Motor neuron (in vitro differentiated cells): ENCODE results near the gene SNX24. TPM values are rescaled to one million over a fixed set of nuclear protein-coding genes. Genes with fewer than 3 reads are reported as not detected.
A peak's percentile ranks its signal among the peaks of the same experiment; 100 is the strongest.

Experiments used
- ATAC-seq, 8 experiments: fragments of 200-7000 bp; cut with Tn5 transposase; replicated peaks in 6 of 8; 2 replicates each; pipeline ENCODE4 v1.8.0; 2021; ENCODE audit warnings: mild to moderate bottlenecking in 8 of 8, moderate library complexity in 8 of 8
- H3K27ac ChIP-seq, 2 donors: fragments of 250-450 bp; sonication (Bioruptor Pico); 2 replicates each; pipeline ENCODE4 v1.9.0; 2021; ENCODE audit warnings: antibody characterized with exemption in 2 of 2, mild to moderate bottlenecking in 2 of 2, moderate library complexity in 1 of 2
- H3K4me1 ChIP-seq, 2 donors: fragments of 250-450 bp; sonication (Bioruptor Pico); replicated peaks in 1 of 2; 2 replicates each; pipeline ENCODE4 v1.6.1; 2021; ENCODE audit warnings: antibody characterized with exemption in 2 of 2, mild to moderate bottlenecking in 2 of 2, moderate library complexity in 1 of 2
- H3K4me3 ChIP-seq, 5 donors: fragments of 250-450 bp; sonication (Bioruptor Pico); 2 replicates each; pipeline ENCODE4 v1.9.0; 2021; ENCODE audit warnings: antibody characterized with exemption in 5 of 5, mild to moderate bottlenecking in 5 of 5, moderate library complexity in 4 of 5
- WGBS, 10 experiments: fragments of 450-650 bp; shearing (Covaris generic); methylation state at CpG; one replicate each; pipeline ENCODE4 v1.0.0; 2022; 5-methylcytosine and 5-hydroxymethylcytosine counted together
- in situ Hi-C, 9 experiments: fragments of 400-800 bp; cut with MboI; loops; one replicate each; pipeline ENCODE4 v1.15.0; 2021; ENCODE audit warnings: low sequenced_read_pairs in 9 of 9, low pct_unique_long_range_greater_than_20kb in 2 of 9; ENCODE audit not compliant: unreplicated experiment in 9 of 9
- total RNA-seq, 8 experiments: library from RNA; unstranded; fragments of 300-600 nt; gene quantifications; 2 replicates each; pipeline versions ENCODE4 v1.2.3 to v1.2.4, GENCODE V29; 2022

SNX24 gene
- total RNA-seq, 8 experiments from 2014 or later, result 5.9 to 32.2 (median 14.9) TPM

DNA sequence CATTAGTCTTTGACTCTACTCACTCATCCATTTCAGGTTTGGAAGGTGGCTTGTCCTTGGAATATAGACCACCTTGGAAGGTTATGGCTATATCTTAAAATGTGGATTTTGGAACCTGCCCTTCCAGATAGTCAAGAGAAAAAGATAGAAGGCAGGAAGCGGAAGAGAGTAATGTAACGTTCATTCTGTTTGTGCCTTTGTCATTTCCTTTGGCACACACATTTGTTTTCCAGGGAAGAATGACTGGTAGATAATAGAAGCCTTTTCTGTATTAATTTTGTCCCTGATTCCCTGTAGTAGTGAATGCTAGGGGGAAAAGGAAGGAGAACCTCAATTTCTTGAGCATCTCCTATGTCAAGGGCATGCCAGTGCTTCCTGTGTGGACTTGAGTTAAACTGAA is 136.4 kb downstream of the SNX24 start:
- 67 to 100% (median 86%) methylated on average over 1 to 2 of the region's 2 CpGs; no CpG with 5 or more reads in 2 of the 10 experiments for WGBS, 10 experiments
- H3K27ac ChIP-seq, result no peak overlapping the region
- no peak overlapping the region for H3K4me3 ChIP-seq
- in situ Hi-C loops, result no loop called here
- ATAC-seq, result no peak
- peaks cover 5 to 11% of the 10 kb centered on the region in 2 donors for H3K4me1 ChIP-seq

DNA sequence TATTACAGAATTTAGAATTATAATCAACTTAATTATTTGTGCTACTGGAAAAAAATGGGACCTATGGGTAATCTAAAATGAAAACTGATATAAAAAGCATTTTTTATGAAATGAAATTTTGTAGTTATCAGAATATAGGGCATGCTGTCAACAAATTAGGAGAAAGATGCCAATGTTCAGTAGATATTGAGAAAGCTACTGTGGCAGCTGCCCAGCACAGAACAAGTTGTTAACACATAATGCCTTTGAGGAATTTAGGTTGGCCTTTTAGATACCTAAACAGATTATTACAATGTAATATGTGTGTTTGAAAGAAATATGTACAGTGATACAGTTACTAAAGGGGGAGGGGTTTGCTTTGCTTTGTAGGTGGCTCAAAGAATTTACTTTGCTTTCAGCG is 137.0 kb downstream of the SNX24 start:
- 0% methylated on average over 1 of the region's 1 CpG; no CpG with 5 or more reads in 2 of the 10 experiments for WGBS, 10 experiments
- H3K27ac ChIP-seq, result no peak overlapping the region
- no peak for ATAC-seq
- peaks cover 3 to 7% of the 10 kb centered on the region in 2 donors for H3K4me1 ChIP-seq
- in situ Hi-C loops, result no loop called here
- no peak overlapping the region for H3K4me3 ChIP-seq

DNA sequence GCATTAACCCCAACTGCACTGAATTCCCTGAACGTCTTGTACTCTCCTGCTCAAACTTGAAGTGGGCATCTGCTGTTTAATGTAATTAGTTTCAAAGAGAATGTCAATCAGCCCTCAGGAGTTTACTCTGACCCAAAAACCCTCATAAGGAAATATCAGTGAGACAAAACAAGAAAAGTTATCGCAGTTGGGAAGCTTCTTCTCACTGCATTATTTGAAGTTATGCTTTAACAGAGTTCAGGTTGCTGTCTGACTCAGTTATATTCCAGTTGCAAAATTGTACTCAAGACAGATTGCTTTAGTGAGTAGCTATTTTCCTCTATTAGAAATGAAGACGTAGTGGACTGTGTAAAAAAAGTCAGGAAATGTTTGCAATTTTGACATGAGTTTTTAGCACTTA is 139.0 kb downstream of the SNX24 start:
- in situ Hi-C loops, result no loop called here
- H3K4me1 ChIP-seq, result peaks cover 0 to 1% of the 10 kb centered on the region in 2 donors
- H3K27ac ChIP-seq, result no peak overlapping the region
- no peak for ATAC-seq
- WGBS, 10 experiments, result 88 to 100% (median 95%) methylated on average over 1 to 3 of the region's 3 CpGs; no CpG with 5 or more reads in 2 of the 10 experiments
- no peak overlapping the region for H3K4me3 ChIP-seq

DNA sequence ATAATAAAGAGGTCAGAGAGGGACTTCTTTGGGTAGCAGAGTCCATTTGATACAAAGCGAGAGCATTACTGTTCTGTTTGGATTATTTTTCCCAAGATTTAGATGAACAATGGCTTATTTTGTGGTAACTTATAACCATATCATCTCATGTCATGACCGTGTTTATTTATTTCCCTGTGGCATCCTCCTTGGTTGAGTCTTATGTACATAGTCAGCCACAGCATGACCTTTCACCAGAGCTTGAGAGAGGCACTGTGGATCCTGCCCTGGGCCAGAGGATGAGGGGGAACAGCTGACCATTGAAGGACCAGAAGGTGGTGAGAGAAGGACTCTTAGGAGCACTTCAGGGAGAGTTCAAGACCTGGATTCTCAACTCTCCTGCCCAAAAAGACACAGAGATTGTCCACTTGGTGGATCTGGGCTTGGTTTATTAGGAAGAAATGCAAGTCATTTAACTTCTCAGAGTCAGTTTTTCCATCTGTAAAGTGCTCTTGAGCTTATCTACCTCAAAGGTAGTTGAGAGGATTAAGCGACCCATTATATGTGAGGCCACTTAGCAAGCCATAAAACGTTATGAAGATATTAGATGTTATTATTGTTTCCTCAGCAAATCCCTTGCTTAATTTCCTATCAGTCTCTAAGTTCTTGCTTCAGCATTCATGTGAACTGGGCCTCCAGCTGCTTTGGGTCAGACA is 139.7 kb downstream of the SNX24 start:
- no peaks in the 10 kb centered on the region for H3K4me1 ChIP-seq
- H3K27ac ChIP-seq, result no peak overlapping the region
- in situ Hi-C loops, result no loop called here
- no peak overlapping the region for H3K4me3 ChIP-seq
- no peak for ATAC-seq
- 83 to 100% (median 94%) methylated on average over 2 to 4 of the region's 4 CpGs for WGBS, 10 experiments

DNA sequence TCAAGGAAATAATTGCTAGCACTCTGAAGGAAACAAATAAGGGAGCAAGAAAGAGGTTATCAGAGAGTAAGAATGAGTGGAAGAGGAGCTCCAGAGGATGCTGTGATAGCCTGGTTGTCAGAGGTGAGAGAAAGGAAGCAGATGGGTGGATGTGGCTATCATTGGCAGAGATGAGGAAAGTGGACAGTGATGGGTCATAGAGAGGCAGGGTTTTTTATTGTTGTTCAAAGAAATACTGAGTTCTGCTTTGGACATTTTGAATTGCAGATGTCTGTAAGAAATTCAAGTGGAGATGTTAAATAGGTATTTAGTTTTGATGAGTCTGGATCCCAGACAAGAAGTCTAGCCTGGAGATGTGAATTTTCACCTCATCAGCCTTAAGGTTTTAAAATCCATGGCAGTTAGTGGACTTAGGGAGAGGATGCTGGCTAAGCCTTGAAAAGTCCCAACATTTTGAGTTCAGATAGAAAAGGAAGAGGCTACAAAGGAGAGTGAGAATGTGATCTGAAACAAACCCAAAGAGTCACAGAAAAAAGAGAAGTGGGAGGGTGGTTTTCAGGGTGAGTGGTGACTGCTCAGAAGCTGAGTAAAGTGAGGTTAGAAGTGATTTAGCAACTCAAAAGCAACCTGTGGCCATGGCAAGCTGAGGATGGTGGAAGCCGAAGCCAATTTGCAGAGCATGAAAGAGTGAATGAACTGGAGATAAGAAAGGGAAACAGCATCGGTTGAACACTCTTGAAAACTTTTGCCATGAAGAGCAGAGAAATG is 140.7 kb downstream of the SNX24 start:
- peak in 2 of 8 experiments; percentile 23 to 38 for ATAC-seq
- in situ Hi-C loops, result no loop called here
- H3K27ac ChIP-seq, result no peak overlapping the region
- H3K4me3 ChIP-seq, result no peak overlapping the region
- 80 to 100% (median 100%) methylated on average over 1 to 2 of the region's 2 CpGs; no CpG with 5 or more reads in 2 of the 10 experiments for WGBS, 10 experiments
- H3K4me1 ChIP-seq, result no peaks in the 10 kb centered on the region

DNA sequence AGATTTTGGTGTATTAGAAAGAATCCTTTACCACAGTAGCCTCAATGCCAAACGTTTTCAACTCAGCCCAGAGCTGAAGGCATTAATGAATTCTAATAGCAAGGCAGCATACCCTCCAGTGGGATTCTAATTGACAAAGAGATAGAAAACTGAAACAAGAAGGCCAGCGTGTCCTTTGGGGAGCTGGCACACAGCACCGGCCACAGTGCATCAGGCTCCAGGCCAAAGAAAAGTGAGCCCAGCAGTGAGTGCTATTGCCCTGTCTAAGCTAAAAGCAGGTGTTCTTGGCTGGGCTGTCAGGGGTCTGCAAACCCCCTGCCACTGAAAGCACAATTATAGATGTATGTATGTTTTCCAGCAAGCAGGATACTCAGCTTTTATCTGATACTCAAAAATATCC is 150.7 kb downstream of the SNX24 start:
- in situ Hi-C loops, result no loop called here
- 52 to 100% (median 80%) methylated on average over 1 to 3 of the region's 3 CpGs; no CpG with 5 or more reads in 1 of the 10 experiments for WGBS, 10 experiments
- H3K4me1 ChIP-seq, result peaks cover 0 to 15% of the 10 kb centered on the region in 2 donors
- ATAC-seq, result no peak
- H3K4me3 ChIP-seq, result no peak overlapping the region
- no peak overlapping the region for H3K27ac ChIP-seq

DNA sequence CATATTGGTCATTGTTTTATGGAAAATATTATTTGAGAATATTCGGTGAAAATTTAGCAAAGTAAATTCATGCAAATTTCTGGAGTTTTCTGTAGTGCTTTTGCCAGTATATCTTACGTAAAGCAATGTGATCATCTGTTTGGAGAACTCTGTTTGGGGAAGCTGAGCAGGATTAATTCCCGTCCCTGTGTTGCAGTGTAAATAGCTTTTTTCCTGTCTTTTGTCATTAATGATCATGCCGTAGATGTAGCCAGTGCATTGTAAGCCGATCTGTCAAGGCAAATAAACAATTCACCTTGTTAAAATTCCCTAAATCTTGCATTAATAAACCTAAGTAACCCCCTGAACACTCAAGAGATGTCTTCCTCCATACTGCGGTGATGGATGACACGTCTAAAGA is 151.9 kb downstream of the SNX24 start:
- H3K4me3 ChIP-seq, result no peak overlapping the region
- no peak overlapping the region for H3K27ac ChIP-seq
- ATAC-seq, result peak in 2 of 8 experiments; percentile 44 to 59
- H3K4me1 ChIP-seq, result peaks cover 0 to 21% of the 10 kb centered on the region in 2 donors
- in situ Hi-C loops, result no loop called here
- WGBS, 10 experiments, result 44 to 89% (median 54%) methylated on average over 2 to 7 of the region's 7 CpGs; no CpG with 5 or more reads in 2 of the 10 experiments

DNA sequence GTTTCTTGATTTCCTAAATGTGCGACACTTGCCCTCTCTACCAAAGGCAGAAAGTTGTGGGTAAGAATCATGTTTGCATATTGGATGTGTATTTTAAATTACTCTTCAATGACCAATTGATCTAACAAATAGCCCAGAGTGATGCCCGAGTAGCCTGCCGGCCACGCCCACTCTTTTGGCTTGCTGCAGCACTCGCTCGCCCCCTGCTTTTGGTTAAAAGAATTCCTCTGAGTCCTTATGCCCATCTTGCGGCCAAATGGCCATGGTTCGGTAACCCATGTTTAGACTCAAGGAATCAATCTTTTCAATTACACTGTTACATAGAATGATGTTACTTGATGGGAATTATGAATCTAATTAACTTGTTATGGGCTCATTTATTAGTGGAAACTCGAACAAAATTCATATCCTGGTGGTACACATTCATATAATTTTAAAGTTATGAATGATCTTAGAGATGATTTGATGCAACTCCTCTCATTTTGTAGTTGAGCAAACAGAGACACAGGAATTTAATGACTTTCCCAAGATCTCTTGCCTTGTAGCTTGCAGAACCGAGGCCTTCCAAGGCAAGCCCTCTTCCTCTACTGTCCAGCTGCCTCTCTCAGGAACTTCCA is 154.6 kb downstream of the SNX24 start:
- H3K27ac ChIP-seq, result no peak overlapping the region
- peaks cover 0 to 20% of the 10 kb centered on the region in 2 donors for H3K4me1 ChIP-seq
- peak in 2 of 8 experiments; percentile 29 to 63 for ATAC-seq
- WGBS, 10 experiments, result 17 to 88% (median 55%) methylated on average over 1 to 10 of the region's 10 CpGs
- in situ Hi-C loops, result loop anchor here in 1 of 9 experiments (25.0 kb wide), 1 partner anchor 488 kb away; no protein-coding TSS in a partner anchor
- no peak overlapping the region for H3K4me3 ChIP-seq

DNA sequence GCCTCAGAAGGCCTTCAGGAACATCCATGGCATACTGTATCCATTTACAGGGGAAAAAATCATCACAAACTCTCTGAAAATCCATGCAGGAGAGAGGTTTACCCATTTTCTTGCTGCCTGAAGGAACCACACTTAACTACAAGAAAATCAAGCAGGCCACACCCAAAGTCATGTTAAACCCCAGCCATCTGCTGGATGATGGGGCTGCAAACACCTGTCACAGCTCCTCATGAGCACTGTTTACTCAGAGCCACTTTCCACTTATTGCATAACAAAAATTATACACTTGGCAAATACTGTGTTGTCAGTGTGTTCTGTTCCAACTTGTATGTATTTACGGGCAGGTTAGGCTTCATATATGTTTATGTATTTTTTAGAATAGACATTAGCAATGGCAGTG is 155.3 kb downstream of the SNX24 start:
- in situ Hi-C loops, result loop anchor here in 1 of 9 experiments (25.0 kb wide), 1 partner anchor 488 kb away; no protein-coding TSS in a partner anchor
- H3K4me1 ChIP-seq, result peaks cover 0 to 20% of the 10 kb centered on the region in 2 donors
- ATAC-seq, result peak in 1 of 8 experiments; percentile 23
- H3K4me3 ChIP-seq, result no peak overlapping the region
- 54 to 100% (median 100%) methylated on average over 1 of the region's 1 CpG; no CpG with 5 or more reads in 4 of the 10 experiments for WGBS, 10 experiments
- H3K27ac ChIP-seq, result no peak overlapping the region

DNA sequence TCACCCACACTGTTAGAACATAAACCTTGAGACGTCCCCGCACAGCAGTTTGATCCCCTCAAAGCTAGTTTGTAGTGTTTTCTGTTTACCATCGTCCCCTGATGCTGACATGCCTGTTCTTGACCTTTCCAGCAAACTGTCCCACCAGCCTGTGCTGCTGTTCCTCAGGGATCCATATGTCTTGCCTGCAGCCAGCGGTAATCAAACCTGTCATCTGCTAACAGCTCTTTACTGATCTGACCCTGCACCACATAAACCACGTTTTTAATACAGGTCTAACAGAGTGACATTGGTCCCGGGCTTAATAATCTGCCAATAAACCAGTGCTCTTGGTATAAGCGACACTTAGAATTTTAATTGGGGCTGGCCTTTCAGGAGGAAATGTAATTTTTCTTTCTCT is 156.4 kb downstream of the SNX24 start:
- Histone ChIP-seq H3K4me3 (no peak overlapping the region), H3K27ac (no peak overlapping the region), H3K4me1 (peaks cover 0 to 23% of the 10 kb centered on the region in 2 donors)
- WGBS, 10 experiments, result 0 to 75% (median 52%) methylated on average over 1 to 7 of the region's 7 CpGs; no CpG with 5 or more reads in 1 of the 10 experiments
- peak in 5 of 8 experiments; percentile 68 to 98 (median 98) for ATAC-seq
- in situ Hi-C loops, result loop anchor here in 1 of 9 experiments (25.0 kb wide), 1 partner anchor 490 kb away; no protein-coding TSS in a partner anchor

DNA sequence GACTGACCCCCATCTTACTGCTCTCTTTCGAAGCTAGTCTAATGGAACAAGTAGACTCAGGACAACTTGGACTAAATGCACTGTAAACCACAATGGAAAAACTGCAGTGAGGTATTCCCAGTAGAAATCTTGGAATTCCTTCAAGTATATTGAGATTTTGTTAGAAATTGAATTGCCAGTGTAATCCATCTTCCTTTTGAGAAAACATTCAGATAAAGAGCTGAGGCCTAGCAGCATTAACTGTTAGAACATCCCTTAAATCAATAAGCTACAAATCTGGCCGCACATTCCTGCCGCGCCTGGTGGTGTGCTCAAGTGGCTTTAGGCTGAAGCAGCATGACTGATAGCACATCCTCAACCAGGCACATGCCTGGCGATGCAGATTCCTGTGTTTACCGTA is 161.8 kb downstream of the SNX24 start:
- WGBS, 10 experiments, result 0 to 88% (median 69%) methylated on average over 1 to 6 of the region's 6 CpGs
- in situ Hi-C loops, result loop anchor here in 1 of 9 experiments (25.0 kb wide), 1 partner anchor 495 kb away; no protein-coding TSS in a partner anchor
- peaks cover 14 to 31% of the 10 kb centered on the region in 2 donors for H3K4me1 ChIP-seq
- ATAC-seq, result peak in 5 of 8 experiments; percentile 56 to 91 (median 85)
- H3K4me3 ChIP-seq, result no peak overlapping the region
- H3K27ac ChIP-seq, result no peak overlapping the region

DNA sequence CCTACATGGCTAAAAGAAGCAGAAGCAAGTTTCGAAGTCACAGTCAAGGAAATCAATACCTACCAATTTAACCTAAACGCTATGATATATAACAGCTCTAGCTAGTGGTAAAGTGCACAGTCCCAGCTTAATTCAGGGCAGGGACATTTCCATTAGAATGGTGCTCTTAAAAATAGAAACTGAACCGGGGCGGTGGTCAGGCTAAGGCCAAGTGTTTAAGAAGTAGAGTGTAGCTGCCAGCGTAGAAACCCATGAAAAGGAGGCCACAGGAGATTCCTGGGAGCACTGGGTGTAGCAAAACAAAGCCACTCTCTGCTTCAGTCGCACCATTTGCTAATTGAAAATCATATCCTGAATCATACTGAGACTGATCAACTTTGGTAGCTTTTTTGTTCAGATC is 162.3 kb downstream of the SNX24 start:
- Histone ChIP-seq H3K4me3 (no peak overlapping the region), H3K4me1 (peaks cover 14 to 30% of the 10 kb centered on the region in 2 donors), H3K27ac (no peak overlapping the region)
- WGBS, 10 experiments, result 15 to 100% (median 61%) methylated on average over 1 to 5 of the region's 6 CpGs
- in situ Hi-C loops, result loop anchor here in 1 of 9 experiments (25.0 kb wide), 1 partner anchor 495 kb away; no protein-coding TSS in a partner anchor
- ATAC-seq, result peak in 5 of 8 experiments; percentile 21 to 81 (median 62)
